HCT116 (cell line): ENCODE measurements around the gene SPTLC3. TPM values are rescaled to one million over a fixed set of nuclear protein-coding genes. Genes with fewer than 3 reads are reported as not detected.

Source experiments
- ATAC-seq: fragments of 200-7000 bp; cut with Tn5 transposase; 2 replicates; pipeline ENCODE4 v1.9.1; 2020; ENCODE audit warnings: mild to moderate bottlenecking, moderate library complexity
- BruUV-seq: library from RNA; stranded (reverse); fragments of 400-500 nt; replicated peaks from 2 replicates; lab custom pipeline; 2021; lab: Mats Ljungman, UMichigan
- CTCF ChIA-PET: fragments of 300-600 bp; sonication (Branson Sonifier 250); formaldehyde crosslinking; loops from one replicate; lab custom pipeline; 2021; ENCODE audit warnings: antibody characterized with exemption; lab: Charles Lee
- POLR2A ChIA-PET: fragments of 300-600, 350-600 bp; sonication (Branson Sonifier 250); formaldehyde crosslinking; loops from one replicate; lab custom pipeline; 2021; ENCODE audit warnings: antibody characterized with exemption; lab: Charles Lee
- RAD21 ChIA-PET, 2 experiments: fragments of 300-600 bp; sonication (Branson Sonifier 250); formaldehyde crosslinking; loops; one replicate each; lab custom pipeline; 2023; ENCODE audit warnings: low total read pairs in 2 of 2; ENCODE audit not compliant: uncharacterized antibody in 2 of 2, unreplicated experiment in 2 of 2, low non-redundant PET in 1 of 2; lab: Charles Lee
- DNase-seq: peaks from one replicate; pipeline ENCODE4 v3.0.0-alpha.2; 2010; ENCODE audit warnings: low read depth, low spot score
- H2AFZ ChIP-seq: fragments of 200-600 bp; shearing (Covaris generic), sonication (generic); 2 replicates; pipeline ENCODE4 v1.6.1; 2017; ENCODE audit warnings: low read depth, mixed run types, mixed read lengths, antibody characterized with exemption, low read length; ENCODE audit not compliant: poor library complexity, severe bottlenecking
- H3K27ac ChIP-seq: 2 replicates; pipeline ENCODE4 v1.5.1; 2012; ENCODE audit warnings: low read depth, low read length
- H3K27me3 ChIP-seq: fragments of 200-600 bp; sonication (generic); 2 replicates; pipeline ENCODE4 v1.6.1; 2016; ENCODE audit warnings: mixed run types, low read length, mixed read lengths; ENCODE audit not compliant: insufficient read depth
- H3K36me3 ChIP-seq, 2 experiments: fragments of 200-500 bp in 1 of 2; fragments of 200-600 bp in 1 of 2; sonication (Bioruptor generic) in 1 of 2; sonication (generic) in 1 of 2; 2 replicates each; pipeline versions ENCODE4 v1.5.1 to v1.6.1; 2014 to 2016; ENCODE audit warnings: low read length in 2 of 2, inconsistent platforms in 1 of 2, mixed read lengths in 1 of 2, mixed run types in 1 of 2; ENCODE audit not compliant: insufficient read depth in 2 of 2, control insufficient read depth in 1 of 2
- H3K4me1 ChIP-seq, 2 experiments: fragments of 200-600 bp in 1 of 2; sonication (generic) in 1 of 2; 2 replicates each; pipeline versions ENCODE4 v1.5.1 to v1.6.1; 2012 to 2017; ENCODE audit warnings: low read length in 2 of 2, inconsistent platforms in 1 of 2, mild to moderate bottlenecking in 1 of 2, mixed read lengths in 1 of 2, mixed run types in 1 of 2, moderate library complexity in 1 of 2; ENCODE audit not compliant: insufficient read depth in 2 of 2, control insufficient read depth in 1 of 2
- H3K4me2 ChIP-seq: fragments of 200-600 bp; sonication (generic); 2 replicates; pipeline ENCODE4 v1.6.1; 2017; ENCODE audit warnings: mixed run types, low read length, mixed read lengths
- H3K4me3 ChIP-seq, 2 experiments: fragments of 200-600 bp in 1 of 2; sonication (generic) in 1 of 2; replicated peaks in 1 of 2; 2 replicates each; pipeline ENCODE4 v1.5.1; 2011 to 2016; ENCODE audit warnings: low read length in 2 of 2, control low read depth in 1 of 2, low read depth in 1 of 2, mild to moderate bottlenecking in 1 of 2, mixed read lengths in 1 of 2, mixed run types in 1 of 2
- H3K79me2 ChIP-seq: fragments of 200-600 bp; sonication (generic); 2 replicates; pipeline ENCODE4 v1.6.1; 2017; ENCODE audit warnings: mild to moderate bottlenecking, mixed run types, low read length, moderate library complexity, mixed read lengths; ENCODE audit not compliant: insufficient read depth
- H3K9ac ChIP-seq: fragments of 200-600 bp; sonication (generic); 2 replicates; pipeline ENCODE4 v1.6.1; 2016; ENCODE audit warnings: low read length, mixed read lengths
- H3K9me2 ChIP-seq: fragments of 200-600 bp; sonication (generic), shearing (Covaris generic); 2 replicates; pipeline ENCODE4 v1.6.1; 2017; ENCODE audit warnings: mixed run types, mild to moderate bottlenecking, moderate library complexity; ENCODE audit not compliant: insufficient read depth
- H3K9me3 ChIP-seq, 2 experiments: fragments of 200-500 bp in 1 of 2; fragments of 200-600 bp in 1 of 2; sonication (Bioruptor generic) in 1 of 2; sonication (generic) in 1 of 2; 2 replicates each; pipeline ENCODE4 v1.6.1; 2014 to 2017; ENCODE audit warnings: low read length in 2 of 2, mixed read lengths in 2 of 2, inconsistent platforms in 1 of 2, low read depth in 1 of 2, mild to moderate bottlenecking in 1 of 2, mixed run types in 1 of 2, moderate library complexity in 1 of 2; ENCODE audit not compliant: control insufficient read depth in 1 of 2, insufficient read depth in 1 of 2
- H4K20me1 ChIP-seq: fragments of 200-600 bp; sonication (generic), shearing (Covaris generic); 2 replicates; pipeline ENCODE4 v1.6.1; 2017; ENCODE audit warnings: mixed run types, mild to moderate bottlenecking, moderate library complexity; ENCODE audit not compliant: insufficient read depth
- ATF3 ChIP-seq: IDR thresholded peaks from 2 replicates; pipeline ENCODE4 v1.6.1; 2012
- CBX3 ChIP-seq: IDR thresholded peaks from 2 replicates; pipeline ENCODE4 v1.6.1; 2012; ENCODE audit warnings: low read depth
- CEBPB ChIP-seq: IDR thresholded peaks from 2 replicates; pipeline ENCODE4 v1.6.1; 2012; ENCODE audit warnings: low read depth
- CTCF ChIP-seq, 3 experiments: fragments of 200-600 bp in 1 of 3; sonication (generic) in 1 of 3; IDR thresholded peaks in 2 of 3; conservative IDR thresholded peaks in 1 of 3; 2 replicates each; pipeline ENCODE4 v1.5.1; 2012 to 2017; ENCODE audit warnings: low read depth in 2 of 3, low read length in 2 of 3, antibody characterized with exemption in 1 of 3, borderline replicate concordance in 1 of 3, control low read depth in 1 of 3, mild to moderate bottlenecking in 1 of 3, mixed read lengths in 1 of 3, mixed run types in 1 of 3, moderate library complexity in 1 of 3; ENCODE audit not compliant: insufficient read depth in 1 of 3
- EGR1 ChIP-seq: IDR thresholded peaks from 2 replicates; pipeline ENCODE4 v1.6.1; 2012; ENCODE audit warnings: low read depth
- ELF1 ChIP-seq: IDR thresholded peaks from 2 replicates; pipeline ENCODE4 v1.6.1; 2012; ENCODE audit warnings: low read depth, borderline replicate concordance
- EZH2 ChIP-seq: fragments of 200-600 bp; sonication (generic); IDR thresholded peaks from 2 replicates; pipeline ENCODE4 v1.6.1; 2017; ENCODE audit warnings: antibody characterized with exemption, mixed run types
- FOSL1 ChIP-seq: IDR thresholded peaks from 2 replicates; pipeline ENCODE4 v1.6.1; 2012; ENCODE audit warnings: low read depth
- JUND ChIP-seq: IDR thresholded peaks from 2 replicates; pipeline ENCODE4 v1.6.1; 2012
- POLR2A ChIP-seq: IDR thresholded peaks from 2 replicates; pipeline ENCODE4 v1.7.0; 2011; ENCODE audit warnings: borderline replicate concordance; ENCODE audit not compliant: insufficient read depth, insufficient read length; ENCODE audit errors: extremely low read depth
- POLR2AphosphoS5 ChIP-seq: IDR thresholded peaks from 2 replicates; pipeline ENCODE4 v1.6.1; 2011; ENCODE audit warnings: mild to moderate bottlenecking, low read depth, low read length, moderate library complexity
- RAD21 ChIP-seq: IDR thresholded peaks from 2 replicates; pipeline ENCODE4 v1.6.1; 2012; ENCODE audit warnings: low read depth, mild to moderate bottlenecking
- SIN3A ChIP-seq: IDR thresholded peaks from 2 replicates; pipeline ENCODE4 v1.6.1; 2012; ENCODE audit warnings: low read depth
- SRF ChIP-seq: IDR thresholded peaks from 2 replicates; pipeline ENCODE4 v1.6.1; 2012; ENCODE audit warnings: low read depth
- TCF7L2 ChIP-seq: IDR thresholded peaks from 2 replicates; pipeline ENCODE4 v1.7.0; 2011; ENCODE audit warnings: borderline replicate concordance, inconsistent platforms; ENCODE audit not compliant: insufficient read depth, insufficient read length; ENCODE audit errors: extremely low read depth
- ZNF274 ChIP-seq: fragments of 200-500 bp; sonication (Bioruptor generic); IDR thresholded peaks from 2 replicates; pipeline ENCODE4 v1.6.1; 2014; ENCODE audit warnings: mild to moderate bottlenecking, low read depth, low read length, inconsistent platforms
- intact Hi-C: fragments of 100-400 bp; cut with micrococcal nuclease; formaldehyde crosslinking; loops from 2 replicates; pipeline ENCODE4 v1.10.0; 2022
- total RNA-seq: library from RNA; stranded (reverse); gene quantifications from one replicate; pipeline ENCODE4 v1.2.1, GENCODE V29; 2021; ENCODE audit not compliant: unreplicated experiment
- TF ChIP-seq, protein P1 (sequence below): IDR thresholded peaks from 2 replicates; pipeline ENCODE4 v1.6.1; 2012
- TF ChIP-seq, protein P2 (sequence below): IDR thresholded peaks from 2 replicates; pipeline ENCODE4 v1.6.1; 2011; ENCODE audit warnings: mild to moderate bottlenecking, low read length, moderate library complexity; ENCODE audit not compliant: insufficient replicate concordance; ENCODE audit errors: extremely low read depth

SPTLC3 gene
- total RNA-seq, 1 experiment from 2014 or later: not detected

DNA sequence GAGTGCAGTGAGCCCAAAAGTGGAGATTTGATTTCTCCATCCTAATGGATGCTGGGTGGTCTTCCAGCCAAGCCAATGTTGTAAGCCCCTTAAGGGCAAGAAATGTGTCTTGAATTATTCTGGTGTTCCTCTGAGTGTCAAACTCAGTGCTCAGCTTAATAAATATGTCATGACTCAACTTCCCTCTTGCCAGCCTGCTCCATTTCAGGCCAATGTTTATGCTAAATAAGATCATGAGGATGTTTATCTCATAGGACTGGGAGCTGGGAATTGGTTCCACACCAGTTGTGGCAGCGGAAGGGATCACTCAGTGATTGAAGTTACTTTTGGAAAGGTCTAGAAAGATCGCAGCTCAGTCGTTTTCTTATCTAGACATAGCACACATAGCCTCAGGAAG is 121.9 kb downstream of the SPTLC3 start:
- no peaks in the 10 kb centered on the region for H3K9me2 ChIP-seq
- H2AFZ ChIP-seq: no peak overlapping the region
- no peak for ATAC-seq
- H3K4me2 ChIP-seq: no peak overlapping the region
- no peaks in the 10 kb centered on the region for H3K36me3 ChIP-seq
- H4K20me1 ChIP-seq: no peaks in the 10 kb centered on the region
- H3K9ac ChIP-seq: no peak overlapping the region
- RAD21 ChIA-PET: no interaction called here
- intact Hi-C loops: no loop called here
- BruUV-seq: no TSS peak
- H3K9me3 ChIP-seq: no peaks in the 10 kb centered on the region
- no peak overlapping the region for H3K27ac ChIP-seq
- H3K79me2 ChIP-seq: no peaks in the 10 kb centered on the region
- H3K27me3 ChIP-seq: peaks cover 34% of the 10 kb centered on the region; the same call in 1 of the 2 replicates
- H3K4me1 ChIP-seq: no peaks in the 10 kb centered on the region
- no peak for TF ChIP-seq EGR1
- TF ChIP-seq, protein P1, sequence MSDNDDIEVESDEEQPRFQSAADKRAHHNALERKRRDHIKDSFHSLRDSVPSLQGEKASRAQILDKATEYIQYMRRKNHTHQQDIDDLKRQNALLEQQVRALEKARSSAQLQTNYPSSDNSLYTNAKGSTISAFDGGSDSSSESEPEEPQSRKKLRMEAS: no peak
- TF ChIP-seq ELF1: no peak
- TF ChIP-seq TCF7L2: no peak
- TF ChIP-seq FOSL1: no peak
- TF ChIP-seq EZH2: no peak
- no peak for TF ChIP-seq POLR2A
- TF ChIP-seq CBX3: no peak
- TF ChIP-seq ATF3: no peak
- no peak for TF ChIP-seq RAD21
- no peak for TF ChIP-seq JUND
- no peak for TF ChIP-seq ZNF274
- no peak for TF ChIP-seq POLR2AphosphoS5
- no peak for TF ChIP-seq CEBPB
- TF ChIP-seq, protein P2, sequence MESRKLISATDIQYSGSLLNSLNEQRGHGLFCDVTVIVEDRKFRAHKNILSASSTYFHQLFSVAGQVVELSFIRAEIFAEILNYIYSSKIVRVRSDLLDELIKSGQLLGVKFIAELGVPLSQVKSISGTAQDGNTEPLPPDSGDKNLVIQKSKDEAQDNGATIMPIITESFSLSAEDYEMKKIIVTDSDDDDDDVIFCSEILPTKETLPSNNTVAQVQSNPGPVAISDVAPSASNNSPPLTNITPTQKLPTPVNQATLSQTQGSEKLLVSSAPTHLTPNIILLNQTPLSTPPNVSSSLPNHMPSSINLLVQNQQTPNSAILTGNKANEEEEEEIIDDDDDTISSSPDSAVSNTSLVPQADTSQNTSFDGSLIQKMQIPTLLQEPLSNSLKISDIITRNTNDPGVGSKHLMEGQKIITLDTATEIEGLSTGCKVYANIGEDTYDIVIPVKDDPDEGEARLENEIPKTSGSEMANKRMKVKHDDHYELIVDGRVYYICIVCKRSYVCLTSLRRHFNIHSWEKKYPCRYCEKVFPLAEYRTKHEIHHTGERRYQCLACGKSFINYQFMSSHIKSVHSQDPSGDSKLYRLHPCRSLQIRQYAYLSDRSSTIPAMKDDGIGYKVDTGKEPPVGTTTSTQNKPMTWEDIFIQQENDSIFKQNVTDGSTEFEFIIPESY: no peak
- TF ChIP-seq SIN3A: no peak
- no peak for TF ChIP-seq SRF
- no peak for TF ChIP-seq CTCF (IDR thresholded peaks at IDR 0.05 in 2 of 3, conservative IDR thresholded peaks at IDR 0.05 in 1 of 3; ENCODE audit: borderline replicate concordance in 1 of 3, insufficient read depth in 1 of 3, low read depth in 2 of 3, low read length in 2 of 3)
- TF ChIP-seq, all 23 proteins: peak for 0
- ChIA-PET CTCF (no interaction called here), POLR2A (no interaction called here)
- H3K4me3 ChIP-seq: no peak overlapping the region
- no peak for DNase-seq
